ENCODE measurements around the gene MSI2. TPM values are rescaled to one million over a fixed set of nuclear protein-coding genes. Genes with fewer than 3 reads are reported as not detected.

The MSI2 gene
- total and polyA plus RNA-seq, 2 donors (not counting 3 experiments of a cell fraction or from before 2014, with no cell fraction given): 20.9 to 59.3 TPM

DNA sequence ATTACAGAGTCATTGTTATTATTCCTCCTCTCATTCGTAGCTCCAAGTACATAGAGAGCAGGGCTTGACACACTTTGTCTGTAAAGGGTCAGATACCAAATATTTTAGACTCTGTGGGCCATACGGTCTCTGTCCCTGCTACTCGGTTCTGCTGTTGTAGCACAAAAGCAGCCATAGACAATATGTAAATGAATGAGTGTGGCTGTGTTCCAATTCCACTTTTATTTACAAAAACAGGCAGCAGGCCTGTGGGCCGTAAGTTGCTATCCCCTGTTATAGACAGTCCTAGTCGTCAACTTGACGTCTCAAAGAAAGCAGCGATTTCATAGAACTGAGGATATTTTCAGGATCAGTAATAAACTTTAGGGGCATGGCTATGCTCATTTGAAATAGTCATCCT, 161.6 kb downstream of the MSI2 start:
- BruUV-seq (replicated peaks): no TSS peak
- H3K9me3 ChIP-seq (replicated peaks; ENCODE audit: control insufficient read depth, insufficient read depth, low read length): no peaks in the 10 kb centered on the region
- intact Hi-C loops (cut with micrococcal nuclease): no loop called here
- TF ChIP-seq GATA2 (IDR thresholded peaks at IDR 0.05; ENCODE audit: insufficient read depth, insufficient read length, low read depth, low read length) (no peak), FOS (IDR thresholded peaks at IDR 0.05; ENCODE audit: borderline replicate concordance, insufficient read depth, low read length) (no peak), POLR2AphosphoS5 (IDR thresholded peaks at IDR 0.05; ENCODE audit: insufficient read depth, low read depth, low read length) (no peak), MYC (IDR thresholded peaks at IDR 0.05; ENCODE audit: low read depth, low read length) (no peak), EZH2 (IDR thresholded peaks at IDR 0.05; ENCODE audit: borderline replicate concordance, low read depth, low read length, severe bottlenecking) (no peak), POLR2A (IDR thresholded peaks at IDR 0.05; ENCODE audit: low read depth, low read length) (no peak), JUN (IDR thresholded peaks at IDR 0.05; ENCODE audit: borderline replicate concordance, insufficient read depth, insufficient read length, low read depth) (no peak)
- TF ChIP-seq, protein P1, sequence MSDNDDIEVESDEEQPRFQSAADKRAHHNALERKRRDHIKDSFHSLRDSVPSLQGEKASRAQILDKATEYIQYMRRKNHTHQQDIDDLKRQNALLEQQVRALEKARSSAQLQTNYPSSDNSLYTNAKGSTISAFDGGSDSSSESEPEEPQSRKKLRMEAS (IDR thresholded peaks at IDR 0.05; ENCODE audit: insufficient read depth, insufficient read length): no peak
- TF ChIP-seq, protein P2, sequence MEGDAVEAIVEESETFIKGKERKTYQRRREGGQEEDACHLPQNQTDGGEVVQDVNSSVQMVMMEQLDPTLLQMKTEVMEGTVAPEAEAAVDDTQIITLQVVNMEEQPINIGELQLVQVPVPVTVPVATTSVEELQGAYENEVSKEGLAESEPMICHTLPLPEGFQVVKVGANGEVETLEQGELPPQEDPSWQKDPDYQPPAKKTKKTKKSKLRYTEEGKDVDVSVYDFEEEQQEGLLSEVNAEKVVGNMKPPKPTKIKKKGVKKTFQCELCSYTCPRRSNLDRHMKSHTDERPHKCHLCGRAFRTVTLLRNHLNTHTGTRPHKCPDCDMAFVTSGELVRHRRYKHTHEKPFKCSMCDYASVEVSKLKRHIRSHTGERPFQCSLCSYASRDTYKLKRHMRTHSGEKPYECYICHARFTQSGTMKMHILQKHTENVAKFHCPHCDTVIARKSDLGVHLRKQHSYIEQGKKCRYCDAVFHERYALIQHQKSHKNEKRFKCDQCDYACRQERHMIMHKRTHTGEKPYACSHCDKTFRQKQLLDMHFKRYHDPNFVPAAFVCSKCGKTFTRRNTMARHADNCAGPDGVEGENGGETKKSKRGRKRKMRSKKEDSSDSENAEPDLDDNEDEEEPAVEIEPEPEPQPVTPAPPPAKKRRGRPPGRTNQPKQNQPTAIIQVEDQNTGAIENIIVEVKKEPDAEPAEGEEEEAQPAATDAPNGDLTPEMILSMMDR (IDR thresholded peaks at IDR 0.05; ENCODE audit: extremely low read depth in 1 of 2, insufficient read depth in 1 of 2, low read depth in 1 of 2, low read length in 2 of 2): no peak
- H3K79me2 ChIP-seq (ENCODE audit: control insufficient read depth, insufficient read depth, low read length): no peaks in the 10 kb centered on the region
- no peaks in the 10 kb centered on the region for H3K36me3 ChIP-seq (ENCODE audit: control insufficient read depth in 2 of 2, extremely low read depth in 1 of 2, insufficient read depth in 2 of 2, low read length in 2 of 2)
- no peak overlapping the region for H3K4me2 ChIP-seq (ENCODE audit: insufficient read depth, low read length)
- FAIRE-seq (no peak), DNase-seq (ENCODE audit: low read depth, low spot score) (no peak)
- ChIA-PET POLR2A (no interaction called here), CTCF (interaction anchor here (0.9 kb wide), 1 partner anchor 98 kb away, joined by 3 read pairs; no protein-coding TSS in a partner anchor)
- dilution Hi-C loops (cut with MboI; ENCODE audit: extremely low pct_ligation_motif_present, low sequenced_read_pairs): no loop called here
- no peak overlapping the region for H3K4me3 ChIP-seq (replicated peaks in 1 of 3; ENCODE audit: insufficient read depth in 1 of 3, low read depth in 1 of 3, low read length in 3 of 3)
- H2AFZ ChIP-seq (ENCODE audit: low read depth, low read length): no peak overlapping the region
- H4K20me1 ChIP-seq (replicated peaks; ENCODE audit: control insufficient read depth, extremely low read depth, insufficient read depth, low read length): peaks cover 7% of the 10 kb centered on the region
- H3K27me3 ChIP-seq (ENCODE audit: control insufficient read depth in 2 of 2, insufficient read depth in 2 of 2, low read length in 2 of 2): no peaks in the 10 kb centered on the region
- no peaks in the 10 kb centered on the region for H3K9me1 ChIP-seq (replicated peaks; ENCODE audit: control insufficient read depth, extremely low read depth, insufficient read depth, low read length)
- H3K9ac ChIP-seq (replicated peaks; ENCODE audit: extremely low read depth, insufficient read depth, low read length): no peak overlapping the region
- peaks cover 3% of the 10 kb centered on the region for H3K4me1 ChIP-seq (ENCODE audit: control insufficient read depth, extremely low read depth, insufficient read depth, low read length)
- no peak overlapping the region for H3K27ac ChIP-seq (ENCODE audit: insufficient read depth, low read depth, low read length)

Data from endothelial cell of umbilical vein (primary cell).